ENCODE measurements around the gene ATG4D.
"Not testable (repeated sequence)": the region's sequence is repeated elsewhere in the genome, so short reads cannot be mapped to it uniquely, and the experiment has no call there.

Gene ATG4D

GRCh38 chr19:10521461-10522171, 22.1 kb upstream of the ATG4D start:
- no peaks in the 10 kb centered on the region for H3K9me3 ChIP-seq (ENCODE audit: control insufficient read depth, insufficient read depth, low read depth, low read length)
- no peak overlapping the region for H3K27ac ChIP-seq (ENCODE audit: low read depth, low read length)
- no peaks in the 10 kb centered on the region for H3K36me3 ChIP-seq (ENCODE audit: control insufficient read depth, insufficient read depth, low read length)
- peaks cover 16% of the 10 kb centered on the region for H3K4me1 ChIP-seq (ENCODE audit: control insufficient read depth, insufficient read depth, low read length)
- no peak overlapping the region for H3K9ac ChIP-seq (ENCODE audit: low read length)
- H3K4me3 ChIP-seq (ENCODE audit: low read depth, low read length) = no peak overlapping the region
- H3K27me3 ChIP-seq (ENCODE audit: control insufficient read depth, insufficient read depth, low read length) = peaks cover 29% of the 10 kb centered on the region

- Histone ChIP-seq H3K4me3 (ENCODE audit: low read depth, low read length) (no peak overlapping the region), H3K27me3 (ENCODE audit: control insufficient read depth, insufficient read depth, low read length) (peaks cover 14% of the 10 kb centered on the region), H3K4me1 (ENCODE audit: control insufficient read depth, insufficient read depth, low read length) (peaks cover 11% of the 10 kb centered on the region; the same call in 1 of the 2 replicates), H3K9me3 (ENCODE audit: control insufficient read depth, insufficient read depth, low read depth, low read length) (no peaks in the 10 kb centered on the region), H3K9ac (ENCODE audit: low read length) (no peak overlapping the region), H3K27ac (ENCODE audit: low read depth, low read length) (no peak overlapping the region), H3K36me3 (ENCODE audit: control insufficient read depth, insufficient read depth, low read length) (no peaks in the 10 kb centered on the region)
These were observed 20.5 kb upstream of the ATG4D start for GRCh38 chr19:10523135-10523636.

- no peak overlapping the region for H3K27ac ChIP-seq (ENCODE audit: low read depth, low read length)
- H3K4me3 ChIP-seq (ENCODE audit: low read depth, low read length) = no peak overlapping the region
- H3K36me3 ChIP-seq (ENCODE audit: control insufficient read depth, insufficient read depth, low read length) = no peaks in the 10 kb centered on the region
- no peak overlapping the region for H3K9ac ChIP-seq (ENCODE audit: low read length)
- no peaks in the 10 kb centered on the region for H3K4me1 ChIP-seq (ENCODE audit: control insufficient read depth, insufficient read depth, low read length)
- no peaks in the 10 kb centered on the region for H3K27me3 ChIP-seq (ENCODE audit: control insufficient read depth, insufficient read depth, low read length)
- no peaks in the 10 kb centered on the region for H3K9me3 ChIP-seq (ENCODE audit: control insufficient read depth, insufficient read depth, low read depth, low read length)
These were observed 18.1 kb upstream of the ATG4D start for GRCh38 chr19:10525636-10526035.

- not testable (repeated sequence) for H3K27me3 ChIP-seq (ENCODE audit: control insufficient read depth, insufficient read depth, low read length); H3K36me3 ChIP-seq (ENCODE audit: control insufficient read depth, insufficient read depth, low read length); H3K9ac ChIP-seq (ENCODE audit: low read length); H3K27ac ChIP-seq (ENCODE audit: low read depth, low read length); H3K4me1 ChIP-seq (ENCODE audit: control insufficient read depth, insufficient read depth, low read length); H3K4me3 ChIP-seq (ENCODE audit: low read depth, low read length); H3K9me3 ChIP-seq (ENCODE audit: control insufficient read depth, insufficient read depth, low read depth, low read length)
These were observed 16.8 kb upstream of the ATG4D start for GRCh38 chr19:10526887-10527286.

GRCh38 chr19:10532457-10532856, 11.2 kb upstream of the ATG4D start:
- no peak overlapping the region for H3K9ac ChIP-seq (ENCODE audit: low read length)
- H3K4me1 ChIP-seq (ENCODE audit: control insufficient read depth, insufficient read depth, low read length) = no peaks in the 10 kb centered on the region
- H3K27me3 ChIP-seq (ENCODE audit: control insufficient read depth, insufficient read depth, low read length) = no peaks in the 10 kb centered on the region
- H3K4me3 ChIP-seq (ENCODE audit: low read depth, low read length) = no peak overlapping the region
- no peaks in the 10 kb centered on the region for H3K36me3 ChIP-seq (ENCODE audit: control insufficient read depth, insufficient read depth, low read length)
- H3K27ac ChIP-seq (ENCODE audit: low read depth, low read length) = no peak overlapping the region
- H3K9me3 ChIP-seq (ENCODE audit: control insufficient read depth, insufficient read depth, low read depth, low read length) = 0 out of 2 replicates have a peak, but pooled peaks cover 3% of the 10 kb centered on the region

GRCh38 chr19:10533646-10534386, 9.9 kb upstream of the ATG4D start:
- H3K27ac ChIP-seq (ENCODE audit: low read depth, low read length) = no peak overlapping the region
- no peak overlapping the region for H3K4me3 ChIP-seq (ENCODE audit: low read depth, low read length)
- no peak overlapping the region for H3K9ac ChIP-seq (ENCODE audit: low read length)
- no peaks in the 10 kb centered on the region for H3K4me1 ChIP-seq (ENCODE audit: control insufficient read depth, insufficient read depth, low read length)
- no peaks in the 10 kb centered on the region for H3K27me3 ChIP-seq (ENCODE audit: control insufficient read depth, insufficient read depth, low read length)
- H3K36me3 ChIP-seq (ENCODE audit: control insufficient read depth, insufficient read depth, low read length) = no peaks in the 10 kb centered on the region
- H3K9me3 ChIP-seq (ENCODE audit: control insufficient read depth, insufficient read depth, low read depth, low read length) = 0 out of 2 replicates have a peak, but pooled peaks cover 3% of the 10 kb centered on the region

- Histone ChIP-seq H3K9ac (ENCODE audit: low read length) (no peak overlapping the region), H3K36me3 (ENCODE audit: control insufficient read depth, insufficient read depth, low read length) (no peaks in the 10 kb centered on the region), H3K4me3 (ENCODE audit: low read depth, low read length) (no peak overlapping the region), H3K4me1 (ENCODE audit: control insufficient read depth, insufficient read depth, low read length) (no peaks in the 10 kb centered on the region), H3K27ac (ENCODE audit: low read depth, low read length) (no peak overlapping the region), H3K9me3 (ENCODE audit: control insufficient read depth, insufficient read depth, low read depth, low read length) (0 out of 2 replicates have a peak, but pooled peaks cover 3% of the 10 kb centered on the region), H3K27me3 (ENCODE audit: control insufficient read depth, insufficient read depth, low read length) (no peaks in the 10 kb centered on the region)
These were observed 8.1 kb upstream of the ATG4D start for GRCh38 chr19:10535613-10536012.

GRCh38 chr19:10537668-10538067, 6.0 kb upstream of the ATG4D start:
- Histone ChIP-seq H3K9me3 (ENCODE audit: control insufficient read depth, insufficient read depth, low read depth, low read length) (no peaks in the 10 kb centered on the region), H3K27ac (ENCODE audit: low read depth, low read length) (no peak overlapping the region), H3K9ac (ENCODE audit: low read length) (no peak overlapping the region), H3K4me3 (ENCODE audit: low read depth, low read length) (no peak overlapping the region), H3K4me1 (ENCODE audit: control insufficient read depth, insufficient read depth, low read length) (no peaks in the 10 kb centered on the region), H3K36me3 (ENCODE audit: control insufficient read depth, insufficient read depth, low read length) (no peaks in the 10 kb centered on the region), H3K27me3 (ENCODE audit: control insufficient read depth, insufficient read depth, low read length) (no peaks in the 10 kb centered on the region)

- Histone ChIP-seq H3K27ac (ENCODE audit: low read depth, low read length) (no peak overlapping the region), H3K36me3 (ENCODE audit: control insufficient read depth, insufficient read depth, low read length) (no peaks in the 10 kb centered on the region), H3K4me3 (ENCODE audit: low read depth, low read length) (no peak overlapping the region), H3K9ac (ENCODE audit: low read length) (no peak overlapping the region), H3K27me3 (ENCODE audit: control insufficient read depth, insufficient read depth, low read length) (no peaks in the 10 kb centered on the region), H3K4me1 (ENCODE audit: control insufficient read depth, insufficient read depth, low read length) (no peaks in the 10 kb centered on the region), H3K9me3 (ENCODE audit: control insufficient read depth, insufficient read depth, low read depth, low read length) (no peaks in the 10 kb centered on the region)
These were observed 5.3 kb upstream of the ATG4D start for GRCh38 chr19:10538204-10538983.

GRCh38 chr19:10539016-10539415, 4.7 kb upstream of the ATG4D start:
- H3K27ac ChIP-seq (ENCODE audit: low read depth, low read length); H3K4me3 ChIP-seq (ENCODE audit: low read depth, low read length); H3K36me3 ChIP-seq (ENCODE audit: control insufficient read depth, insufficient read depth, low read length); H3K27me3 ChIP-seq (ENCODE audit: control insufficient read depth, insufficient read depth, low read length); H3K9me3 ChIP-seq (ENCODE audit: control insufficient read depth, insufficient read depth, low read depth, low read length); H3K9ac ChIP-seq (ENCODE audit: low read length); H3K4me1 ChIP-seq (ENCODE audit: control insufficient read depth, insufficient read depth, low read length): not testable (repeated sequence)

GRCh38 chr19:10543059-10543419, 665 bp upstream of the ATG4D start:
- H3K4me1 ChIP-seq (ENCODE audit: control insufficient read depth, insufficient read depth, low read length) = peaks cover 4% of the 10 kb centered on the region; the same call in 1 of the 2 replicates
- H3K27ac ChIP-seq (ENCODE audit: low read depth, low read length) = no peak overlapping the region
- H3K4me3 ChIP-seq (ENCODE audit: low read depth, low read length) = peak overlapping the region; percentile 94
- H3K27me3 ChIP-seq (ENCODE audit: control insufficient read depth, insufficient read depth, low read length) = no peaks in the 10 kb centered on the region
- peaks cover 13% of the 10 kb centered on the region for H3K36me3 ChIP-seq (ENCODE audit: control insufficient read depth, insufficient read depth, low read length)
- H3K9ac ChIP-seq (ENCODE audit: low read length) = no peak overlapping the region
- no peaks in the 10 kb centered on the region for H3K9me3 ChIP-seq (ENCODE audit: control insufficient read depth, insufficient read depth, low read depth, low read length)
